HUES6 (cell line): ENCODE measurements around the gene C2orf81.
A peak's percentile ranks its signal among the peaks of the same experiment; 100 is the strongest.
"Not testable (repeated sequence)": the region's sequence is repeated elsewhere in the genome, so short reads cannot be mapped to it uniquely, and the experiment has no call there.

ENCODE experiments used
- H3K27ac ChIP-seq: 2 replicates; pipeline ENCODE4 v1.7.0; 2013; ENCODE audit warnings: low read depth, mild to moderate bottlenecking, low read length, inconsistent platforms
- H3K27me3 ChIP-seq: 2 replicates; pipeline ENCODE4 v1.6.1; 2013; ENCODE audit warnings: low read length; ENCODE audit not compliant: control insufficient read depth, insufficient read depth
- H3K36me3 ChIP-seq: 2 replicates; pipeline ENCODE4 v1.6.1; 2013; ENCODE audit warnings: low read length; ENCODE audit not compliant: control insufficient read depth, insufficient read depth
- H3K4me1 ChIP-seq: 2 replicates; pipeline ENCODE4 v1.6.1; 2013; ENCODE audit warnings: low read length; ENCODE audit not compliant: control insufficient read depth, insufficient read depth
- H3K4me3 ChIP-seq: 2 replicates; pipeline ENCODE4 v1.5.1; 2013; ENCODE audit warnings: low read depth, low read length
- H3K9ac ChIP-seq: one replicate; pipeline ENCODE4 v1.6.1; 2013; ENCODE audit warnings: mild to moderate bottlenecking, low read length
- H3K9me3 ChIP-seq: 2 replicates; pipeline ENCODE4 v1.6.1; 2013; ENCODE audit warnings: low read depth, low read length; ENCODE audit not compliant: control insufficient read depth, insufficient read depth

The C2orf81 gene

DNA sequence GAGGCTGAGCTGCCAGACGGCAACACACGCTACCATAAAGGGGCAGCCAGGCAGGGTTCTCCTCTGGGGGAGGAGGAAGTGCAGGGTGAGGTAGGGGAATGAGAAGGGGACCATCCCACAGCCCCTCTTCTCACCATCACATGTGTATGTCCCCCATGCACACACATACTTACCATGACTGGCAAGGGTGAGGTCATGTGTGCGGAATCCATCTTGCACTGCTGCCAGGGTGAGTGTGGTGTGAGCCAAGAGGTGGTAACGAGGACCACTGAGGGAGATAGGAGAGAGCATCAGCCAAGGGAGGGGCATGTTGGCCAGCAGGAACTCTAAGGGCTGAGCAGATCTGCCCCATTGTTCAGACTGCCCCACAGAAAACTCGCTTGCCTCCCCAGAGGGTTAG lies 7.3 kb upstream of the C2orf81 start:
- Histone ChIP-seq H3K4me3 (no peak overlapping the region), H3K9ac (no peak overlapping the region), H3K27me3 (no peaks in the 10 kb centered on the region), H3K27ac (no peak overlapping the region), H3K9me3 (no peaks in the 10 kb centered on the region), H3K36me3 (peaks cover 82% of the 10 kb centered on the region), H3K4me1 (no peaks in the 10 kb centered on the region)

DNA sequence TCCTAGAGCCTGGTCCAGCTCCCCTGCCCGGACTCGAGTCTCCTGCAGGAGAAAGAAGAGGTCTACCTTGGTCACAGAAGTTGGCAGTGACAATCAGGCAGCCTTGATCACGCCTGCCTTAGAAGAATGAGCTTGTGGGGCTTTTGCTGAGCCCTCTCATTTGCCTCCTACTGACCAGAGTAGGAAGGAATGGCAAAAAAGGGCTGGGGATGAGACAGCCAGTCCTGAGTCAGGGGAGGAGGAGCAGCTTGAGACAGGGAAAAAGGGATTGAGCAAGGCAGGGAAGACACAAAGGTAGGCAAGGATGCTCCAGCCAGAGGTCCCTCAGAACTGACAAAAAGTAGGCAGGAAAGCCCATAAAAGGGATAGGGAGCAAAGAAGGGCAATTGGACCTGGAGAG lies 6.1 kb upstream of the C2orf81 start:
- H3K27ac ChIP-seq = no peak overlapping the region
- no peak overlapping the region for H3K4me3 ChIP-seq
- H3K4me1 ChIP-seq = no peaks in the 10 kb centered on the region
- H3K27me3 ChIP-seq = peaks cover 10% of the 10 kb centered on the region; the same call in 1 of the 2 replicates
- no peaks in the 10 kb centered on the region for H3K9me3 ChIP-seq
- H3K36me3 ChIP-seq = peaks cover 80% of the 10 kb centered on the region
- no peak overlapping the region for H3K9ac ChIP-seq

DNA sequence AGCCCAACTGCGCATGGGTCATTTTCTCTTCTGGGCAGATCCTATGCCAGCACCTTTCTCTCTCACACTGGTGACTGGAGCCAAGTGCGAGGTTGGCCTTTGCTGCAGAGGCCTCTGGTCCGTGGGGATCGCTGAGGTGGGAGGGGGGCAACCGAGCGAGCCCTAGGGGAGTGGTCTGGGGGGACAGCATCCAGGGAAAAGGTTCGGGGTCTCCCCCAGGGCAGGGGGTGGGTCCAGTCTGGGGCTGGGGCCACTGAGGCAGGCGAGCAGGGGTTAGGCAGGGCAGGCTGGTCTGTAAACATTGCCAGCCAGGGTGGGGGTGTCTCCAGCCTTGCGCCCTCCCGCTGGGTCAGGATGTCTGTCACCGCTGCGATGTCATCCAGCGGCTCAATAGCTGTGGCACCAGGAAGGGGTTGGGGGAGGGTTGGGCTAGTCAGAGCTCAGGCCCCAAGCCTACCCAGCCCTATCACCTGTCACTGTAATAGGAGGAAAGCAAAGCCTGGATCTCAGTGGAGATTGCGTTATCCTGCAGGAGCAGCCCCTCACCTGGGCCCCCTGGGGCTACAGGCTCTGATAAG lies 4.9 kb upstream of the C2orf81 start:
- H3K9me3 ChIP-seq = no peaks in the 10 kb centered on the region
- peaks cover 68% of the 10 kb centered on the region for H3K36me3 ChIP-seq
- H3K27me3 ChIP-seq = peaks cover 14% of the 10 kb centered on the region; the same call in 1 of the 2 replicates
- H3K27ac ChIP-seq = no peak overlapping the region
- no peak overlapping the region for H3K9ac ChIP-seq
- no peak overlapping the region for H3K4me3 ChIP-seq
- H3K4me1 ChIP-seq = no peaks in the 10 kb centered on the region

DNA sequence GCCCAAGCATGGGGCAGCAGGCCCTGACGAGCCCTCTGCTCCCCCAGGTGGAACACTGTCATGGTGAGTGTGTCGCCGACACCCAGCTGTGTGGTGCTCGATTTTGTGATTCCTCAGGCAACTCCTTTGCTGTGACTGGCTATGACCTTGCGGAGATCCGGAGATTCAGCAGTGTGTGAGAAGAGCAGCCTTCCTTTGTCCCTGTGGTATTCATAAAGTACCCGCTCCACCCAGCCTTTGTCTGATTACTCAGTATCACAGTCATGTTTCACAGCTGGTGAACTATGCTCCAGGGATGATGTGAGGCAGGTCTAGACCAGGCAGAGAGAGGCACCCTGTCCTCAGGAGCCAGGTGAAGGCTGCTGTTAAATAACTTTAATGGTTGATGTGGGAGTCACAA lies 4.1 kb upstream of the C2orf81 start:
- no peaks in the 10 kb centered on the region for H3K4me1 ChIP-seq
- H3K36me3 ChIP-seq = peaks cover 60% of the 10 kb centered on the region
- no peak overlapping the region for H3K9ac ChIP-seq
- H3K4me3 ChIP-seq = no peak overlapping the region
- peaks cover 21% of the 10 kb centered on the region; the same call in 1 of the 2 replicates for H3K27me3 ChIP-seq
- no peaks in the 10 kb centered on the region for H3K9me3 ChIP-seq
- no peak overlapping the region for H3K27ac ChIP-seq

DNA sequence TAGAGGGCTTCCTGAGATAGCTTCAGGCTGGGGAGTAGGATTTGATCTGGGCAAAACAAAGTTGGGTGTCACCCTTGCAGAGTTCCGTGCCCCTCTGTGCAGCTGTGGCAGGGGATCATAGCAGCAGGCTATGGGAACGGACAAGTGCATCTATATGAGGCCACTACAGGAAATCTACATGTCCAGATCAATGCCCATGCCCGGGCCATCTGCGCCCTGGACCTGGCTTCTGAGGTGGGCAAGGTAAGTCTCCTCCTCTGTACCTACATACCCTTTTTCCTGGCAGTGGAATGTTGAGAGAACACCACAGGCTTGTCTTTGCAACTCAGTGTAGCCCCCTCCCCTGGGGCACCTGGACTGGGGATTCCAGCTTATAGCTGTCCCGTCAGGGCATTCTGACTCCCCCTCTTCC lies 3.6 kb upstream of the C2orf81 start:
- H3K9ac ChIP-seq = no peak overlapping the region
- H3K36me3 ChIP-seq = peaks cover 55% of the 10 kb centered on the region

DNA sequence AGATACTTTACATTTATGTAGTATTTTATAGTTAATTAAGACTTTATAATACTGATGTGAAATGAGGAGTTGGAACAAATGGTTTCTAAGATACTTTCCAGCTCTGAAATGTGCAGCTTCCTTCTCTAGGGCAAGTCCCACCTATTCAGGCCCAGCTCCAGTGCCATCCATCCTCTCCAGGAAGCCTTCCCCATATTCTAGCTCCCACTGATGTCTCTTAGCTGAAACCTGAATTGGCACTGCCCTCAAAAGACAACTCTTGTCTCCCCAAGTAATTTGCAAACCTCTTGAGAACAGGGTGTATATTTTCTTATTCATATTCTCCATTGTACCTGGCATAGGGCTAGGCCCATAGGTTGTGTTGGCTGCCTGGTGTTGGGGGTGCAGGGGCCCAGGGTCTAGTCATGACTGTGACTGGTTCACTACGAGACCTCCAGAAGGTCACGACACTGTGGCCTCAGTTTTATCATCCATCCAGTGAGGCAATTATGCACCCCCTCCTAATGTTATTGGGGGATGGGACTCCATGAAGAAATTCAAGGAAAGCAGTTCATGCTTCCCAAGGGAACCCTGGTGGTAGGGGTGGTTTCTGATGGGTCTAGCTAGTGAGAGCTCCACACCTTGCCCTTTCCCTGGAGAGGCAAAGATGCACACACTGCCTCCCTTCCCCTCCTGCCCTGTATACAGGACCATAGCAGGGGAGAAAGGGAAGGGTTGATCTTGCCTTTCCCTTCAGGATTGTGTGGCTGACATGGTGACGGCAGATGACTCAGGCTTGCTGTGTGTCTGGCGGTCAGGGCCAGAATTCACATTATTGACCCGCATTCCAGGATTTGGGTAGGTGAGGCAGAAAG lies 2.9 kb upstream of the C2orf81 start:
- H3K9me3 ChIP-seq = no peaks in the 10 kb centered on the region
- no peak overlapping the region for H3K27ac ChIP-seq
- peaks cover 49% of the 10 kb centered on the region for H3K36me3 ChIP-seq
- H3K27me3 ChIP-seq = peaks cover 26% of the 10 kb centered on the region; the same call in 1 of the 2 replicates
- no peak overlapping the region for H3K4me3 ChIP-seq
- no peaks in the 10 kb centered on the region for H3K4me1 ChIP-seq
- H3K9ac ChIP-seq = no peak overlapping the region

More for the DNA sequence above, 3.6 kb upstream of the C2orf81 start:
- Histone ChIP-seq H3K27ac (no peak overlapping the region), H3K9me3 (no peaks in the 10 kb centered on the region), H3K4me1 (no peaks in the 10 kb centered on the region), H3K27me3 (peaks cover 26% of the 10 kb centered on the region; the same call in 1 of the 2 replicates), H3K4me3 (no peak overlapping the region)

DNA sequence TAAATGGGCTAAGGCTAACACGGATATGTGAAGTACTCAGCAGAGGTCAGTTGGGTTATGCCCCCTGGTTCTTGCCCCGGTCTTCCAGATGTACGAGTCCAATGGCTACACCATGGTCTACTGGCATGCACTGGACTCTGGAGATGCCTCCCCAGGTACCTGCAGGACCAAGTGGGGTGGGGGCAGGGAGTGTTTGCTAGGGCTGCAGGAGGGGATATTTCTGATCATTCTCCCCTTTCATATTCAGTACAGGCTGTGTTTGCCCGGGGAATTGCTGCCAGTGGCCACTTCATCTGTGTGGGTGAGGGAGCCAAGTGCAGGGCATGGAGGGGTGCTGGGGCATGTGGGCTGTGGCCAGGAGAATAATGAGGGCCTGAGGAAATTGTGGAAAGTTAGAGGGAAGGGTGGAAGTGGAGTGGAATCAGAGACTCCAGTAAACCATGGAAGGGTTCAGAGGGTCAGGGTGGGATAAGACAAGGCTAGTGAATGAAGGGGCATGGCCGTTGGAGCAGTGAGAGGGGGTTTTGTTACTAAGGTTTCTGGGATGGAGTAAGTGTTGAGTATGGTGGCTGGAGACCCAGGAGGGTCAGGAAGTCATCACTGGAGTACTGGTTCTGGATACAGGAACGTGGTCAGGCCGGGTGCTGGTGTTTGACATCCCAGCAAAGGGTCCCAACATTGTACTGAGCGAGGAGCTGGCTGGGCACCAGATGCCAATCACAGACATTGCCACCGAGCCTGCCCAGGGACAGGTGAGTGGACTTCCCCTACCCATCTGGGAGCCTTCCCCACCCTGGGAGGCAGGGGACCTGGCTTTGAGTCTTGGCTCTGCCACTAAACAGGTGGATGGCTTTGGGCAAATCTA lies 2.0 kb upstream of the C2orf81 start:
- no peak overlapping the region for H3K27ac ChIP-seq
- H3K9ac ChIP-seq = no peak overlapping the region
- H3K4me1 ChIP-seq = no peaks in the 10 kb centered on the region
- H3K4me3 ChIP-seq = no peak overlapping the region
- H3K9me3 ChIP-seq = no peaks in the 10 kb centered on the region
- peaks cover 40% of the 10 kb centered on the region for H3K36me3 ChIP-seq
- H3K27me3 ChIP-seq = peaks cover 26% of the 10 kb centered on the region; the same call in 1 of the 2 replicates

DNA sequence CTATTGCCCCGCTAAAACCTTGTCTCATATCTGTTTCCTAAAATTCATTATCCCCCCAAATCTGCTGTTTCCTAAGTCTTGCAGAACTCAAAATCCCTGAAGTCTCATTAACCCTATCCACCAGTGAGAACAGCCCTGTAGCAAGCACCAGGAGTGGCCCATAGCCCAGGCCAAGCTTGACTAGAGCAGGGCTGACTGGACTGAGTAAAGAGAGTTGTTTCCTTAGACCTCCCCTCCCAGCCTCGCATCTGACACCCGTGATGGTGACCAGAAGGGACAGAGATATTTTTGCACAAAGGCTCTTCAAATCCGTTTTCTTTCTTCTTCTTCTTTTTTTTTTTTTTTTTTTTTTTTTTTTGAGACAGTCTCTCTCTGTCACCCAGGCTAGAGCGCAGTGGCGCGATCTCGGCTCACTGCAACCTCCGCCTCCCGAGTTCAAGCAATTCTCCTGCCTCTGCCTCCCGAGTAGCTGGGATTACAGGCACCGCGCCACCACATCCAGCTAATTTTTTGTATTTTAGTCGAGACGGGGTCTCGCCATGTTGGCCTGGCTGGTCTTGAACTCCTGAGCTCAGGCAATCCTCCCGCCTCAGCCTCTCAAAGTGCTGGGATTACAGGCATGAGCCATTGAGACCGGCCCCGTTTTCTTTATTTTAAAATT lies 846 bp downstream of the C2orf81 start:
- H3K36me3 ChIP-seq = peaks cover 11% of the 10 kb centered on the region
- peak overlapping the region; percentile 79 for H3K4me3 ChIP-seq
- H3K27ac ChIP-seq, H3K9ac ChIP-seq, H3K9me3 ChIP-seq, H3K4me1 ChIP-seq: not testable (repeated sequence)
- peaks cover 26% of the 10 kb centered on the region for H3K27me3 ChIP-seq

DNA sequence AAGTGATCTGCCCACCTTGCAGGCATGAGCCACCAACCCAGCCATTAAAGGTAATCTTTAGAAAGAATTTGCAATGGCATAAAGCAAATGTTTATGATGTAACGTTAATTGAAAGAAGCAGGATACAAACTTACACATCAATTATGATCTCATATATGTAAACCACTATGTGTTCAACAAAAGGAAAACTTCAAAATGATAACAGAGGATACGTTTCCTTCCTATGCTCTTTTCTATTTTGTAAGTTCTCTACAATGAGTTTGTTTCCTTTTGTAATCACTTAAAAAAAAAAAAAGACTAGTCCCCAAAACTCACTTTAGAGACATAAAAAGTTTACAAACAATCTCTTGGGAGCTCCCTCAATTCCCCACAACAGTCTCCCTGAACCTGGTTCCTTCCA lies 1.4 kb downstream of the C2orf81 start:
- Histone ChIP-seq H3K9me3 (no peaks in the 10 kb centered on the region), H3K27ac (no peak overlapping the region), H3K4me3 (no peak overlapping the region), H3K36me3 (peaks cover 5% of the 10 kb centered on the region), H3K4me1 (0 out of 2 replicates have a peak, but pooled peaks cover 4% of the 10 kb centered on the region), H3K27me3 (peaks cover 26% of the 10 kb centered on the region), H3K9ac (no peak overlapping the region)

DNA sequence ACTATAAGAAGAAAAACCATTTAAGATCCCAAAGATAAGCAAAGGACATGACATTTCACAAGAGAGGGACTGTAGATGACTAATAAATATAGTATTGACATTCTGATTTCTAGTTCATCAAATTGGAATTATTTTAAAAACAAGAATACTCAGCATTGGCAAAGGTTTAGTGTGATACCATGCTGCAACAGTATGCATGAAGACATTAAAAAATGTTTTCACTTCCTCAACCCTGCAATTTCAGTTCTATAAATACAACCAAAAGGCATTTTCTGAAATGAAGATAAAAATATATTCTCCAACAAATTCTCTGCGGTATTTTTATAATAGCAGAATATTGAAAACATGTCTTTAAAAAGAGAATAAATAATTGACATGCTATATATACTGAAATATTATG lies 2.1 kb downstream of the C2orf81 start:
- Histone ChIP-seq H3K4me3 (no peak overlapping the region), H3K27me3 (peaks cover 26% of the 10 kb centered on the region), H3K9me3 (no peaks in the 10 kb centered on the region), H3K36me3 (no peaks in the 10 kb centered on the region), H3K4me1 (0 out of 2 replicates have a peak, but pooled peaks cover 4% of the 10 kb centered on the region), H3K9ac (no peak overlapping the region), H3K27ac (no peak overlapping the region)
